Upper lobe of right lung (tissue), 1 donor: ENCODE measurements around the gene CAMTA1. TPM values are rescaled to one million over a fixed set of nuclear protein-coding genes. Genes with fewer than 3 reads are reported as not detected.

Experiments used
- ATAC-seq: fragments of 200-7000 bp; cut with Tn5 transposase; one replicate; pipeline ENCODE4 v1.9.1; 2020; ENCODE audit warnings: mild to moderate bottlenecking, moderate library complexity
- DNase-seq: peaks from one replicate; pipeline ENCODE4 v3.0.0-alpha.2; 2020
- H3K27ac ChIP-seq: fragments of 200-600 bp; one replicate; pipeline ENCODE4 v1.8.0; 2022
- H3K27me3 ChIP-seq: fragments of 200-600 bp; one replicate; pipeline ENCODE4 v1.8.0; 2022; ENCODE audit warnings: mild to moderate bottlenecking
- H3K36me3 ChIP-seq: fragments of 200-600 bp; one replicate; pipeline ENCODE4 v1.8.0; 2022
- H3K4me1 ChIP-seq: fragments of 200-600 bp; one replicate; pipeline ENCODE4 v1.8.0; 2022
- H3K4me3 ChIP-seq: fragments of 200-600 bp; one replicate; pipeline ENCODE4 v1.8.0; 2022; ENCODE audit warnings: mild to moderate bottlenecking
- H3K9me3 ChIP-seq: fragments of 200-600 bp; one replicate; pipeline ENCODE4 v1.8.0; 2022
- CTCF ChIP-seq: fragments of 200-600 bp; IDR thresholded peaks from one replicate; pipeline ENCODE4 v1.8.0; 2022; ENCODE audit warnings: antibody characterized with exemption
- intact Hi-C: fragments of 100-400 bp; cut with DNase I; formaldehyde crosslinking; loops from one replicate; pipeline ENCODE4 v1.11.0; 2022
- total RNA-seq: library from RNA; stranded (reverse); fragmentation: NEBNext Ultra II Directional; extraction: Animal tissue kit (Norgen Biotek cat#: 25700); gene quantifications from one replicate; pipeline ENCODE4 v1.2.1, GENCODE V29; 2021
- donor health status: DM: no; HTN: yes; CAD: no; lungs with severe emphysema.

Gene CAMTA1
- total RNA-seq, 1 donor from 2014 or later = 63.4 TPM

DNA sequence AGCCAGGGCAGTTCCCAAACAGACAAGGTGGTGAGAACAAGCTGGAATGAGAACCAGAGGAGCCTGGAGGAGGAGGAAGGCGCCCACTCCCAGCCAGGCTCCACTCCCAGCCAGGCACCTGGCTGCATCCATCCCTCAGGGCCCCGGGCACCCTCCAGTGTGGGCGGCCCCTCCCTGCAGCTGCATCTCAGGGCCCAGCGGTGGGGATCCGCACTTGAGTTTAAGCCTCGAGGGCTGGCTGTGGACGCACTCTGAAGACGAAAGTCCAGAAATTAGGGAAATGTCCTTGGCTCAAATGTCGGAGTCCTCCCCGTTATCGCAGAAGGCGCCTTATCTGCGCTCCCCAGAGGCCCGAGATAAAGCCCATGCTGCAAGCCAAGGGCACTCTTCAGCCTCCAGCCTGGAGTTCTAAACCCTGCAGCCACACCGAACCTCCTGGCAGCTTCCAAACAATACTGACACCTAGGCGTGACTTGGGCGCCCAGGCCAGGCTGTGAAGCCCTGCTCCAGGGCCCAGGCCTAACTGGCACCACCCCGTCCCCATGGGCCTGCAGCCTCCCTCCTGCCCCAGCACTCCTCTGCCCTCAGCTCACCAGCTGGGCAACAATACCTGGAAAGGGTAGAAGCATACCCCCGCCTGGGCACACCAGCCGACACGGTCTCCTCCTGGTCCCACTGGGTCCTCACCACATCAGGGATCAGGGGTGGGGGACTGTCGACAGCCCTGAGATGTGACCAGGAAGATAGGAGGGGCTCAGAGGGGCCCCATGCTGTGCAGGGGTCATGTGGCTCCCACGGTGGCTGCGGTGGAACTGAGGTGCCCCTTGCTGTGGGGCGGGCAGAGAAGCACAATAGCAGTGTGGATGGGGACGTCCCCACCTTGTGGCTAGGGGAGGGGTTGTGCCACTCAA lies 801.0 kb downstream of the CAMTA1 start:
- H3K4me1 ChIP-seq = no peaks in the 10 kb centered on the region
- H3K27ac ChIP-seq = no peak overlapping the region
- no peaks in the 10 kb centered on the region for H3K9me3 ChIP-seq
- ATAC-seq (no peak), DNase-seq (peak; percentile 62)
- H3K36me3 ChIP-seq = no peaks in the 10 kb centered on the region
- H3K4me3 ChIP-seq = no peak overlapping the region
- intact Hi-C loops = no loop called here
- H3K27me3 ChIP-seq = no peaks in the 10 kb centered on the region
- TF ChIP-seq CTCF = no peak

- Histone ChIP-seq H3K4me1 (no peaks in the 10 kb centered on the region), H3K9me3 (no peaks in the 10 kb centered on the region), H3K4me3 (no peak overlapping the region), H3K27me3 (no peaks in the 10 kb centered on the region), H3K36me3 (no peaks in the 10 kb centered on the region), H3K27ac (no peak overlapping the region)
- DNase-seq = peak; percentile 40
- ATAC-seq = no peak
- TF ChIP-seq CTCF = no peak
- intact Hi-C loops = no loop called here
Measured at GRCh38 chr1:7587108-7587772, 802.0 kb downstream of the CAMTA1 start.

- DNase-seq (peak; percentile 43), ATAC-seq (no peak)
- H3K4me3 ChIP-seq = no peak overlapping the region
- TF ChIP-seq CTCF = no peak
- no peaks in the 10 kb centered on the region for H3K36me3 ChIP-seq
- H3K27ac ChIP-seq = no peak overlapping the region
- no peaks in the 10 kb centered on the region for H3K27me3 ChIP-seq
- no peaks in the 10 kb centered on the region for H3K4me1 ChIP-seq
- no peaks in the 10 kb centered on the region for H3K9me3 ChIP-seq
- intact Hi-C loops = no loop called here
Measured at GRCh38 chr1:7587773-7588456, 802.7 kb downstream of the CAMTA1 start.

- no peak for ATAC-seq
- intact Hi-C loops = no loop called here
- TF ChIP-seq CTCF = no peak
Measured at GRCh38 chr1:7588457-7588827, 803.2 kb downstream of the CAMTA1 start.

DNA sequence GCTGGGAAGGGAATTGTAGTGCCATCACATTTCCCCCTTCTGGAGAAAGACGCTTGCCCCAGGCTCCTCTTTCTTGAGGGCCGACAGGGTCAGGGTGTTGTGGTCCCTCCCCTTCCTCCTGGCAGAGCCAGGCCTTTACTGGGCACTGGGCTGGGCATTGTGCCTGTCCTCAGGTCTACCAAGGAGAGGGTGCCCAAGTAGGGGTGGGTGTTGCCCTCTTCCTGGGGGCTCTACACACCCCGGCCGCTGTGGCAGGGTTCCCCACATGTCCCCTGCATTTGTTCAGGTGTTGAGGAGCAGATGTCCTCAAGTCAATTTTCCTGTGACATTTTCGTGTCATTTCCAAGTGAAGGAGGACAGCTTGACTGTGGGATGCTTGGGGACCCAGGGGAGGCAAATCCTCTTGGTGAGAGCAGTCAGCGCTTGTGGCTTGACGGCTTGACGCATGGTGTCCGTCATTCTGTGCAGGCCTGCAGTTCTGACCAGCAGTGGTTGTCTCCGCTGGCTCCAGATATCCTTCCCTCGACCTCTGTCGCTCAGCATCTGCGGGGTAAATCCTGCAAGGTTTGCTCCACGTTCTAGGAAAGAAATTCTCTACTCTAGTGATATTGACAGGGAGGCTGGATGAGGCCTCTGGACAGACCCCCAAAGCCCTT lies 804.0 kb downstream of the CAMTA1 start:
- DNase-seq (peak; percentile 38), ATAC-seq (no peak)
- no peaks in the 10 kb centered on the region for H3K27me3 ChIP-seq
- H3K4me1 ChIP-seq = no peaks in the 10 kb centered on the region
- no peaks in the 10 kb centered on the region for H3K36me3 ChIP-seq
- H3K4me3 ChIP-seq = no peak overlapping the region
- intact Hi-C loops = no loop called here
- no peak overlapping the region for H3K27ac ChIP-seq
- no peaks in the 10 kb centered on the region for H3K9me3 ChIP-seq
- no peak for TF ChIP-seq CTCF

More at GRCh38 chr1:7588457-7588827, 803.2 kb downstream of the CAMTA1 start:
- Histone ChIP-seq H3K4me1 (no peaks in the 10 kb centered on the region), H3K36me3 (no peaks in the 10 kb centered on the region), H3K27me3 (no peaks in the 10 kb centered on the region), H3K9me3 (no peaks in the 10 kb centered on the region), H3K27ac (no peak overlapping the region), H3K4me3 (no peak overlapping the region)
- DNase-seq = peak; percentile 46
